SU-DHL-6 (cell line): ENCODE measurements around the gene ATL2.

ENCODE experiments used
- H2AFZ ChIP-seq: fragments of 200-600 bp; sonication (generic); 2 replicates; pipeline ENCODE4 v1.6.1; 2014; ENCODE audit warnings: low read depth, mild to moderate bottlenecking, moderate library complexity, mixed read lengths, antibody characterized with exemption, low read length; ENCODE audit not compliant: severe bottlenecking
- H3F3A ChIP-seq: fragments of 200-600 bp; shearing (Covaris generic); 2 replicates; pipeline ENCODE4 v1.6.0; 2016; ENCODE audit warnings: antibody characterized with exemption, mild to moderate bottlenecking; ENCODE audit not compliant: insufficient read depth
- H3K27ac ChIP-seq: fragments of 200-600 bp; sonication (generic); 2 replicates; pipeline ENCODE4 v1.5.1; 2016; ENCODE audit warnings: low read depth, mild to moderate bottlenecking, low read length, moderate library complexity, mixed read lengths
- H3K27me3 ChIP-seq: fragments of 200-600 bp; sonication (generic), shearing (Covaris generic); 2 replicates; pipeline ENCODE4 v1.6.0; 2014; ENCODE audit warnings: mild to moderate bottlenecking, low read length
- H3K36me3 ChIP-seq: fragments of 200-600 bp; sonication (generic); 2 replicates; pipeline ENCODE4 v1.6.1; 2014; ENCODE audit warnings: mild to moderate bottlenecking, low read length, mixed read lengths
- H3K4me2 ChIP-seq: fragments of 300-600, 200-600 bp; shearing (Covaris generic), sonication (generic); 2 replicates; pipeline ENCODE4 v1.6.0; 2014; ENCODE audit warnings: low read length, low read depth, mild to moderate bottlenecking; ENCODE audit not compliant: poor library complexity, severe bottlenecking
- H3K4me3 ChIP-seq: fragments of 200-600 bp; sonication (generic); 2 replicates; pipeline ENCODE4 v1.5.1; 2014; ENCODE audit warnings: antibody characterized with exemption, low read length, mild to moderate bottlenecking, mixed read lengths; ENCODE audit not compliant: insufficient read depth, poor library complexity, severe bottlenecking
- H3K79me2 ChIP-seq: fragments of 200-600 bp; sonication (generic); 2 replicates; pipeline ENCODE4 v1.6.1; 2014; ENCODE audit warnings: mild to moderate bottlenecking, low read length, moderate library complexity; ENCODE audit not compliant: insufficient read depth
- H3K9ac ChIP-seq: fragments of 200-600 bp; sonication (generic); 2 replicates; pipeline ENCODE4 v1.7.0; 2014; ENCODE audit warnings: mild to moderate bottlenecking, low read length
- H3K9me2 ChIP-seq: fragments of 200-600 bp; sonication (generic); replicated peaks from 2 replicates; pipeline ENCODE4 v1.6.1; 2014; ENCODE audit warnings: low read length; ENCODE audit not compliant: insufficient read depth
- H3K9me3 ChIP-seq: fragments of 200-600 bp; sonication (generic); 2 replicates; pipeline ENCODE4 v1.6.1; 2014; ENCODE audit warnings: low read length, mixed read lengths; ENCODE audit not compliant: insufficient read depth
- H4K20me1 ChIP-seq: fragments of 200-600 bp; sonication (generic); 2 replicates; pipeline ENCODE4 v1.6.1; 2014; ENCODE audit warnings: low read depth, mild to moderate bottlenecking, antibody characterized with exemption, low read length, moderate library complexity, mixed read lengths
- CTCF ChIP-seq: fragments of 200-600 bp; sonication (generic); IDR thresholded peaks from one replicate; pipeline ENCODE4 v1.5.1; 2017; ENCODE audit warnings: antibody characterized with exemption, mild to moderate bottlenecking, low read length, moderate library complexity; ENCODE audit not compliant: insufficient read depth, poor library complexity, severe bottlenecking
- EZH2phosphoT487 ChIP-seq: fragments of 200-600 bp; sonication (generic), shearing (Covaris generic); conservative IDR thresholded peaks from 2 replicates; pipeline ENCODE4 v1.6.1; 2018; ENCODE audit warnings: mild to moderate bottlenecking, antibody characterized with exemption, low read length, moderate library complexity, mixed read lengths

The ATL2 gene

GRCh38 chr2:38381381-38382143 is 4.5 kb upstream of the ATL2 start:
- Histone ChIP-seq H3K4me2 (no peak overlapping the region), H3K9me3 (no peaks in the 10 kb centered on the region), H3K79me2 (no peaks in the 10 kb centered on the region; the same call in 1 of the 2 replicates), H4K20me1 (no peaks in the 10 kb centered on the region), H3K36me3 (no peaks in the 10 kb centered on the region), H3K4me3 (no peak overlapping the region), H3K9ac (no peak overlapping the region), H3F3A (no peaks in the 10 kb centered on the region; the same call in 1 of the 2 replicates), H3K27ac (no peak overlapping the region), H2AFZ (no peak overlapping the region), H3K9me2 (no peaks in the 10 kb centered on the region), H3K27me3 (no peaks in the 10 kb centered on the region)
- TF ChIP-seq CTCF (no peak), EZH2phosphoT487 (no peak)

- Histone ChIP-seq H3K27me3 (no peaks in the 10 kb centered on the region), H3K9me3 (no peaks in the 10 kb centered on the region), H3K36me3 (no peaks in the 10 kb centered on the region), H3K79me2 (peaks cover 10% of the 10 kb centered on the region), H3K9ac (no peak overlapping the region), H3K4me3 (no peak overlapping the region), H3K4me2 (no peak overlapping the region), H3K9me2 (no peaks in the 10 kb centered on the region), H2AFZ (no peak overlapping the region), H3F3A (no peaks in the 10 kb centered on the region; the same call in 1 of the 2 replicates), H4K20me1 (peaks cover 4% of the 10 kb centered on the region; the same call in 1 of the 2 replicates), H3K27ac (no peak overlapping the region)
- no peak for TF ChIP-seq EZH2phosphoT487
- no peak for TF ChIP-seq CTCF
Measured at GRCh38 chr2:38380397-38381130, 3.5 kb upstream of the ATL2 start.

- Histone ChIP-seq H3F3A (no peaks in the 10 kb centered on the region; the same call in 1 of the 2 replicates), H3K9ac (peak overlapping the region; percentile 91), H3K79me2 (peaks cover 50% of the 10 kb centered on the region), H3K9me3 (no peaks in the 10 kb centered on the region), H3K27ac (peak overlapping the region; percentile 73), H3K36me3 (peaks cover 5% of the 10 kb centered on the region; the same call in 1 of the 2 replicates), H3K27me3 (no peaks in the 10 kb centered on the region), H4K20me1 (peaks cover 35% of the 10 kb centered on the region), H3K4me2 (peak overlapping the region; percentile 78), H3K9me2 (no peaks in the 10 kb centered on the region), H2AFZ (peak overlapping the region; percentile 83), H3K4me3 (peak overlapping the region; percentile 63)
- TF ChIP-seq CTCF (no peak), EZH2phosphoT487 (no peak)
Measured at GRCh38 chr2:38376346-38377049, 575 bp downstream of the ATL2 start.
